ENCODE data around the gene TBXAS1.

Gene TBXAS1

GRCh38 chr7:139829025-139829774 is at the start of gene TBXAS1:
Gene TBXAS1 (plus strand): TSS chr7:139829264. CDS start chr7:139829391, 127 bp downstream.
- no peak for DNase-seq (ENCODE audit: low read depth, low spot score)

GRCh38 chr7:139782932-139783331 is 46.1 kb upstream of the TBXAS1 start:
- DNase-seq (ENCODE audit: low read depth, low spot score) = no peak

GRCh38 chr7:139783647-139784385 is 45.2 kb upstream of the TBXAS1 start:
- no peak for DNase-seq (ENCODE audit: low read depth, low spot score)

GRCh38 chr7:139784648-139785047 is 44.4 kb upstream of the TBXAS1 start:
- DNase-seq (ENCODE audit: low read depth, low spot score) = no peak

GRCh38 chr7:139791316-139791715 is 37.7 kb upstream of the TBXAS1 start:
- no peak for DNase-seq (ENCODE audit: low read depth, low spot score)

GRCh38 chr7:139797607-139798006 is 31.5 kb upstream of the TBXAS1 start:
- no peak for DNase-seq (ENCODE audit: low read depth, low spot score)

GRCh38 chr7:139798221-139798620 is 30.8 kb upstream of the TBXAS1 start:
- DNase-seq (ENCODE audit: low read depth, low spot score) = no peak

GRCh38 chr7:139798892-139799291 is 30.2 kb upstream of the TBXAS1 start:
- no peak for DNase-seq (ENCODE audit: low read depth, low spot score)

- DNase-seq (ENCODE audit: low read depth, low spot score) = no peak
Measured at GRCh38 chr7:139799586-139799985, 29.5 kb upstream of the TBXAS1 start.

GRCh38 chr7:139804571-139804970 is 24.5 kb upstream of the TBXAS1 start:
- DNase-seq (ENCODE audit: low read depth, low spot score) = no peak

GRCh38 chr7:139807009-139807408 is 22.1 kb upstream of the TBXAS1 start:
- DNase-seq (ENCODE audit: low read depth, low spot score) = no peak

- DNase-seq (ENCODE audit: low read depth, low spot score) = no peak
Measured at GRCh38 chr7:139808427-139808826, 20.6 kb upstream of the TBXAS1 start.

GRCh38 chr7:139808846-139809442 is 20.1 kb upstream of the TBXAS1 start:
- no peak for DNase-seq (ENCODE audit: low read depth, low spot score)

- no peak for DNase-seq (ENCODE audit: low read depth, low spot score)
Measured at GRCh38 chr7:139811066-139811465, 18.0 kb upstream of the TBXAS1 start.

GRCh38 chr7:139813151-139813550 is 15.9 kb upstream of the TBXAS1 start:
- DNase-seq (ENCODE audit: low read depth, low spot score) = no peak

GRCh38 chr7:139813689-139814088 is 15.4 kb upstream of the TBXAS1 start:
- no peak for DNase-seq (ENCODE audit: low read depth, low spot score)

GRCh38 chr7:139817249-139817648 is 11.8 kb upstream of the TBXAS1 start:
- DNase-seq (ENCODE audit: low read depth, low spot score) = no peak

GRCh38 chr7:139820089-139820488 is 9.0 kb upstream of the TBXAS1 start:
- DNase-seq (ENCODE audit: low read depth, low spot score) = no peak

- no peak for DNase-seq (ENCODE audit: low read depth, low spot score)
Measured at GRCh38 chr7:139821349-139822105, 7.5 kb upstream of the TBXAS1 start.

- DNase-seq (ENCODE audit: low read depth, low spot score) = no peak
Measured at GRCh38 chr7:139822855-139823254, 6.2 kb upstream of the TBXAS1 start.

- no peak for DNase-seq (ENCODE audit: low read depth, low spot score)
Measured at GRCh38 chr7:139823959-139824521, 5.0 kb upstream of the TBXAS1 start.
